H9 (cell line): ENCODE data around the gene HECW1. TPM values are rescaled to one million over a fixed set of nuclear protein-coding genes. Genes with fewer than 3 reads are reported as not detected.

ENCODE experiments used
- DNase-seq: peaks from one replicate; pipeline ENCODE4 v3.0.0-alpha.2; 2017
- H2AFZ ChIP-seq: one replicate; pipeline ENCODE4 v1.6.1; 2013; ENCODE audit warnings: mild to moderate bottlenecking, low read length, control low read depth, moderate library complexity
- H2AK5ac ChIP-seq: 2 replicates; pipeline ENCODE4 v1.6.1; 2013; ENCODE audit warnings: low read length, control low read depth, mixed read lengths; ENCODE audit not compliant: insufficient read length
- H2BK120ac ChIP-seq: one replicate; pipeline ENCODE4 v1.6.1; 2013; ENCODE audit warnings: low read depth, mild to moderate bottlenecking, low read length, control low read depth, inconsistent platforms; ENCODE audit not compliant: poor library complexity, severe bottlenecking
- H2BK12ac ChIP-seq: 2 replicates; pipeline ENCODE4 v1.6.1; 2013; ENCODE audit warnings: low read length, control low read depth, mixed read lengths, low read depth; ENCODE audit not compliant: insufficient read length
- H2BK15ac ChIP-seq: 2 replicates; pipeline ENCODE4 v1.6.1; 2013; ENCODE audit warnings: low read depth, low read length, control low read depth
- H2BK20ac ChIP-seq: one replicate; pipeline ENCODE4 v1.6.1; 2013; ENCODE audit warnings: low read depth, mild to moderate bottlenecking, low read length, control low read depth, inconsistent platforms; ENCODE audit not compliant: poor library complexity, severe bottlenecking
- H2BK5ac ChIP-seq: 2 replicates; pipeline ENCODE4 v1.6.1; 2013; ENCODE audit warnings: low read length, control low read depth, mixed read lengths; ENCODE audit not compliant: insufficient read length
- H3K14ac ChIP-seq: 2 replicates; pipeline ENCODE4 v1.6.1; 2013; ENCODE audit warnings: low read length, control low read depth; ENCODE audit not compliant: insufficient read depth
- H3K18ac ChIP-seq: 2 replicates; pipeline ENCODE4 v1.6.1; 2013; ENCODE audit warnings: low read depth, mild to moderate bottlenecking, mixed read lengths, low read length, control low read depth; ENCODE audit not compliant: insufficient read length
- H3K23ac ChIP-seq: 2 replicates; pipeline ENCODE4 v1.6.1; 2013; ENCODE audit warnings: low read length, control low read depth, mixed read lengths, low read depth; ENCODE audit not compliant: insufficient read length
- H3K23me2 ChIP-seq: 2 replicates; pipeline ENCODE4 v1.6.1; 2013; ENCODE audit warnings: low read depth, mild to moderate bottlenecking, mixed read lengths, low read length, control low read depth; ENCODE audit not compliant: insufficient read length, poor library complexity, severe bottlenecking
- H3K27ac ChIP-seq: 2 replicates; pipeline ENCODE4 v1.5.1; 2013; ENCODE audit warnings: low read length, control low read depth, mixed read lengths, low read depth; ENCODE audit not compliant: insufficient read length
- H3K27me3 ChIP-seq: 2 replicates; pipeline ENCODE4 v1.6.1; 2013; ENCODE audit warnings: low read length, control low read depth, inconsistent platforms; ENCODE audit not compliant: insufficient read depth
- H3K4ac ChIP-seq: 2 replicates; pipeline ENCODE4 v1.6.1; 2013; ENCODE audit warnings: low read depth, mild to moderate bottlenecking, control low read depth, inconsistent platforms, low read length, moderate library complexity
- H3K4me1 ChIP-seq: 2 replicates; pipeline ENCODE4 v1.6.1; 2013; ENCODE audit warnings: low read length, control low read depth, inconsistent platforms; ENCODE audit not compliant: insufficient read depth
- H3K4me2 ChIP-seq: 2 replicates; pipeline ENCODE4 v1.6.1; 2013; ENCODE audit warnings: low read length, control low read depth, mixed read lengths; ENCODE audit not compliant: insufficient read length, insufficient read depth
- H3K56ac ChIP-seq: 2 replicates; pipeline ENCODE4 v1.6.1; 2013; ENCODE audit warnings: low read depth, mild to moderate bottlenecking, mixed read lengths, low read length, control low read depth; ENCODE audit not compliant: insufficient read length
- H3K79me1 ChIP-seq: 2 replicates; pipeline ENCODE4 v1.6.1; 2013; ENCODE audit warnings: low read depth, mild to moderate bottlenecking, moderate library complexity, low read length, control low read depth, inconsistent platforms; ENCODE audit not compliant: insufficient read depth, poor library complexity, severe bottlenecking
- H3K79me2 ChIP-seq: 2 replicates; pipeline ENCODE4 v1.6.1; 2013; ENCODE audit warnings: low read length, control low read depth, inconsistent platforms; ENCODE audit not compliant: insufficient read depth
- H3K9ac ChIP-seq: 2 replicates; pipeline ENCODE4 v1.6.1; 2013; ENCODE audit warnings: low read length, control low read depth, mixed read lengths; ENCODE audit not compliant: insufficient read length; ENCODE audit errors: extremely low read depth
- H3K9me3 ChIP-seq: one replicate; pipeline ENCODE4 v1.6.1; 2013; ENCODE audit warnings: low read depth, low read length, inconsistent platforms; ENCODE audit not compliant: control insufficient read depth
- H3T11ph ChIP-seq: one replicate; pipeline ENCODE4 v1.6.1; 2013; ENCODE audit warnings: mild to moderate bottlenecking, low read length, control low read depth, inconsistent platforms
- H4K20me1 ChIP-seq: one replicate; pipeline ENCODE4 v1.6.1; 2013; ENCODE audit not compliant: control insufficient read depth, insufficient read length, insufficient read depth
- H4K5ac ChIP-seq: 2 replicates; pipeline ENCODE4 v1.6.1; 2013; ENCODE audit warnings: low read depth, mild to moderate bottlenecking, mixed read lengths, low read length, control low read depth; ENCODE audit not compliant: insufficient read length
- H4K8ac ChIP-seq: replicated peaks from 2 replicates; pipeline ENCODE4 v1.6.1; 2013; ENCODE audit warnings: low read length, control low read depth, mixed read lengths, low read depth; ENCODE audit not compliant: insufficient read length
- H4K91ac ChIP-seq: 2 replicates; pipeline ENCODE4 v1.6.1; 2013; ENCODE audit warnings: low read depth, mild to moderate bottlenecking, moderate library complexity, mixed read lengths, low read length, control low read depth; ENCODE audit not compliant: insufficient read length
- H3K27ac Mint-ChIP-seq, 3 experiments: 2 replicates in 2 of 3; 3 replicates in 1 of 3; pipeline ENCODE4 v1.8.0; 2020 to 2021; ENCODE audit warnings: mixed read lengths in 3 of 3, mild to moderate bottlenecking in 1 of 3, moderate library complexity in 1 of 3
- H3K27me3 Mint-ChIP-seq: 2 replicates; pipeline ENCODE4 v1.8.0; 2021; ENCODE audit warnings: low read depth, mild to moderate bottlenecking, moderate library complexity, mixed read lengths
- H3K36me3 Mint-ChIP-seq, 3 experiments: 2 replicates in 2 of 3; 3 replicates in 1 of 3; pipeline ENCODE4 v1.8.0; 2020 to 2021; ENCODE audit warnings: low read depth in 3 of 3, mixed read lengths in 3 of 3; ENCODE audit not compliant: insufficient read depth in 1 of 3
- H3K4me1 Mint-ChIP-seq, 2 experiments: 2 replicates each; pipeline ENCODE4 v1.8.0; 2020; ENCODE audit warnings: mixed read lengths in 2 of 2
- H3K4me3 Mint-ChIP-seq, 2 experiments: 2 replicates in 1 of 2; 3 replicates in 1 of 2; pipeline ENCODE4 v1.8.0; 2020 to 2021; ENCODE audit warnings: mild to moderate bottlenecking in 2 of 2, mixed read lengths in 2 of 2, moderate library complexity in 1 of 2
- H3K9me3 Mint-ChIP-seq, 2 experiments: 2 replicates in 1 of 2; 3 replicates in 1 of 2; pipeline ENCODE4 v1.8.0; 2020; ENCODE audit warnings: mild to moderate bottlenecking in 2 of 2, mixed read lengths in 2 of 2, moderate library complexity in 1 of 2
- WGBS: extraction: QIAGEN DNeasy Blood & Tissue Kit; methylation state at CpG from one replicate; pipeline ENCODE4 v1.1.7; 2013; ENCODE audit warnings: missing lambda C conversion rate, low lambda C conversion rate, mixed read lengths; ENCODE audit not compliant: insufficient read length; ENCODE audit errors: extremely low coverage; 5-methylcytosine and 5-hydroxymethylcytosine counted together
- total RNA-seq: library from RNA; stranded (reverse); gene quantifications from 2 replicates; pipeline ENCODE4 v1.2.1, GENCODE V29; 2021
- TF ChIP-seq, protein P1 (sequence below): fragments of 200-600 bp; sonication (generic); conservative IDR thresholded peaks from 3 replicates; pipeline ENCODE4 v1.8.0; 2021; ENCODE audit warnings: antibody characterized with exemption, mild to moderate bottlenecking

HECW1 gene
- total RNA-seq, 1 experiment from 2014 or later: 5.0 TPM

GRCh38 chr7:43166686-43167085 is 54.2 kb downstream of the HECW1 start:
- no peak for DNase-seq
- Mint-ChIP-seq H3K27me3 (no peaks in the 10 kb centered on the region; the same call in 1 of the 2 replicates), H3K4me1 (peaks cover 20 to 23% of the 10 kb centered on the region in 2 experiments), H3K27ac (no peak overlapping the region), H3K9me3 (no peaks in the 10 kb centered on the region), H3K4me3 (no peak overlapping the region), H3K36me3 (no peaks in the 10 kb centered on the region)
- Histone ChIP-seq H3K18ac (no peak overlapping the region), H3K4me2 (no peak overlapping the region), H2BK120ac (no peak overlapping the region), H3K79me2 (no peaks in the 10 kb centered on the region), H3K4ac (no peak overlapping the region), H3K27ac (no peak overlapping the region), H4K5ac (no peak overlapping the region), H3K56ac (no peak overlapping the region), H2BK15ac (no peak overlapping the region), H3K79me1 (peaks cover 2% of the 10 kb centered on the region), H3K9me3 (no peaks in the 10 kb centered on the region), H2BK12ac (no peak overlapping the region), H4K8ac (no peak overlapping the region), H3K9ac (no peak overlapping the region), H2BK20ac (no peak overlapping the region), H3K4me1 (peaks cover 5% of the 10 kb centered on the region; the same call in 1 of the 2 replicates), H2BK5ac (no peak overlapping the region), H3T11ph (no peak overlapping the region), H4K20me1 (no peaks in the 10 kb centered on the region), H3K14ac (no peak overlapping the region), H3K23ac (no peak overlapping the region), H4K91ac (no peak overlapping the region), H3K23me2 (no peaks in the 10 kb centered on the region), H2AFZ (no peak overlapping the region), H3K27me3 (no peaks in the 10 kb centered on the region), H2AK5ac (no peak overlapping the region)
- no CpG with 5 or more reads among the region's 3 CpGs for WGBS
- TF ChIP-seq, protein P1, sequence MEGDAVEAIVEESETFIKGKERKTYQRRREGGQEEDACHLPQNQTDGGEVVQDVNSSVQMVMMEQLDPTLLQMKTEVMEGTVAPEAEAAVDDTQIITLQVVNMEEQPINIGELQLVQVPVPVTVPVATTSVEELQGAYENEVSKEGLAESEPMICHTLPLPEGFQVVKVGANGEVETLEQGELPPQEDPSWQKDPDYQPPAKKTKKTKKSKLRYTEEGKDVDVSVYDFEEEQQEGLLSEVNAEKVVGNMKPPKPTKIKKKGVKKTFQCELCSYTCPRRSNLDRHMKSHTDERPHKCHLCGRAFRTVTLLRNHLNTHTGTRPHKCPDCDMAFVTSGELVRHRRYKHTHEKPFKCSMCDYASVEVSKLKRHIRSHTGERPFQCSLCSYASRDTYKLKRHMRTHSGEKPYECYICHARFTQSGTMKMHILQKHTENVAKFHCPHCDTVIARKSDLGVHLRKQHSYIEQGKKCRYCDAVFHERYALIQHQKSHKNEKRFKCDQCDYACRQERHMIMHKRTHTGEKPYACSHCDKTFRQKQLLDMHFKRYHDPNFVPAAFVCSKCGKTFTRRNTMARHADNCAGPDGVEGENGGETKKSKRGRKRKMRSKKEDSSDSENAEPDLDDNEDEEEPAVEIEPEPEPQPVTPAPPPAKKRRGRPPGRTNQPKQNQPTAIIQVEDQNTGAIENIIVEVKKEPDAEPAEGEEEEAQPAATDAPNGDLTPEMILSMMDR: no peak
